Heart right ventricle (tissue), 16 donors: Measurements from ENCODE around the gene MICALL2. TPM values are rescaled to one million over a fixed set of nuclear protein-coding genes. Genes with fewer than 3 reads are reported as not detected.

Experiments used
- ATAC-seq, 8 donors: fragments of 200-7000 bp; cut with Tn5 transposase; one replicate each; pipeline ENCODE4 v1.9.1; 2020; ENCODE audit warnings: mild to moderate bottlenecking in 8 of 8, moderate library complexity in 8 of 8, moderate number of reproducible peaks in 1 of 8
- DNase-seq, 2 donors: peaks; one replicate each; pipeline ENCODE4 v3.0.0-alpha.2; 2020
- H3K27ac ChIP-seq, 10 donors: fragments of 200-600 bp; sonication (generic) in 2 of 10; one replicate each; pipeline versions ENCODE4 v1.5.0 to v1.8.0; 2020 to 2022; ENCODE audit warnings: mild to moderate bottlenecking in 3 of 10
- H3K27me3 ChIP-seq, 7 donors: fragments of 200-600 bp; one replicate each; pipeline ENCODE4 v1.8.0; 2021 to 2022; ENCODE audit warnings: mild to moderate bottlenecking in 2 of 7
- H3K36me3 ChIP-seq, 9 donors: fragments of 200-600 bp; sonication (generic) in 1 of 9; one replicate each; pipeline versions ENCODE4 v1.5.0 to v1.8.0; 2020 to 2022; ENCODE audit warnings: mild to moderate bottlenecking in 2 of 9
- H3K4me1 ChIP-seq, 9 donors: fragments of 200-600 bp; sonication (generic) in 1 of 9; one replicate each; pipeline versions ENCODE4 v1.5.0 to v1.8.0; 2020 to 2022; ENCODE audit warnings: mild to moderate bottlenecking in 4 of 9
- H3K4me3 ChIP-seq, 10 donors: fragments of 200-600 bp; sonication (generic) in 2 of 10; one replicate each; pipeline versions ENCODE4 v1.5.0 to v1.8.0; 2020 to 2022; ENCODE audit warnings: mild to moderate bottlenecking in 7 of 10, moderate library complexity in 2 of 10
- H3K9me3 ChIP-seq, 11 donors: fragments of 200-600 bp in 10 of 11; sonication (generic) in 2 of 11; one replicate each; pipeline versions ENCODE4 v1.5.0 to v1.8.0; 2013 to 2022; ENCODE audit warnings: mild to moderate bottlenecking in 2 of 11, control low read depth in 1 of 11, moderate library complexity in 1 of 11
- CTCF ChIP-seq, 9 donors: fragments of 200-600 bp; sonication (generic) in 2 of 9; IDR thresholded peaks; one replicate each; pipeline versions ENCODE4 v1.5.0 to v1.8.0; 2021 to 2022; ENCODE audit warnings: antibody characterized with exemption in 9 of 9, mild to moderate bottlenecking in 5 of 9, moderate library complexity in 1 of 9
- WGBS, 2 donors: extraction: QIAGEN DNeasy Blood & Tissue Kit; methylation state at CpG; one replicate each; pipeline ENCODE4 v1.1.7; 2013; ENCODE audit warnings: inconsistent platforms in 1 of 2; 5-methylcytosine and 5-hydroxymethylcytosine counted together
- intact Hi-C, 10 donors: fragments of 100-400 bp; cut with DNase I; formaldehyde crosslinking; loops; one replicate each; pipeline versions ENCODE4 v1.11.1 to v1.14.2; 2022
- polyA plus RNA-seq, 2 donors: library from polyadenylated mRNA; stranded (reverse); fragments of 200-250 nt; gene quantifications; one replicate each; pipeline ENCODE4 v1.2.3, GENCODE V29; 2013
- total RNA-seq, 10 donors: library from RNA; stranded (reverse); fragmentation: NEBNext Ultra II Directional in 3 of 10; extraction: Animal tissue kit (Norgen Biotek cat#: 25700) in 3 of 10; gene quantifications; one replicate each; pipeline versions ENCODE4 v1.2.1 to v1.2.4, GENCODE V29; 2021 to 2023
- donor health status: Arrhythmogenic right ventricular cardiomyopathy.
- donor health status: ischemic (EF 13 %, LVEDD 7.1; RV severe dilation, severe dysfunction).
- donor health status: healthy with polysubstance abuse.
- donor health status: DM: no; HTN: yes; CAD: no.
- donor health status: DM: no; HTN: no; CAD: no.
- donor health status: ischemic (EF 25% LVEDD 6.9; RV normal size, moderate dysfunction).
- donor health status: ischemic (EF 25% LVEDD 5.7; RV mildly dilated, moderate dysfunction).
- donor health status: healthy.
- donor health status: DM: yes; HTN: yes; CAD: no.
- donor health status: Ischemic cardiomyopathy.
- donor health status: ischemic (EF 35%, LVEDD 5.7; RV mildly dilated, moderate dysfunction).
- donor health status: nonischemic (EF 11% LVEDD 7.7; RV severe dilation, severe dysfunction).
- donor health status: DM: yes; HTN: yes; CAD: no.
- donor health status: PGD.
- donor health status: ischemic (EF 29% LVEDD 5.4; RV normal size, mild dysfunction).
- donor health status: nonischemic (EF 23%, LVEDD 6.1; RV moderate dilation, normal function).

The MICALL2 gene
- total and polyA plus RNA-seq, 12 donors: 4.6 to 38.3 (median 8.7) TPM

GRCh38 chr7:1437155-1437880, 22.0 kb downstream of the MICALL2 start:
- whole genome bisulfite sequencing, 2 donors: 91 to 94% methylated on average over 43 of the region's 43 CpGs

GRCh38 chr7:1436608-1437007, 22.7 kb downstream of the MICALL2 start:
- peaks cover 0 to 9% (median 8%) of the 10 kb centered on the region in 7 donors for H3K27me3 ChIP-seq
- ATAC-seq (no peak), DNase-seq (no peak)
- peaks cover 0 to 60% (median 0%) of the 10 kb centered on the region in 9 donors for H3K36me3 ChIP-seq
- H3K4me3 ChIP-seq: no peak overlapping the region
- WGBS, 2 donors: 92 to 95% methylated on average over 20 of the region's 20 CpGs
- no peak overlapping the region for H3K27ac ChIP-seq
- peaks cover 0 to 8% (median 0%) of the 10 kb centered on the region in 9 donors for H3K4me1 ChIP-seq
- intact Hi-C loops: loop anchor here in 5 of 10 donors (5.0 to 10.0 kb wide), 3 partner anchors 36 to 242 kb away; no protein-coding TSS in a partner anchor
- TF ChIP-seq CTCF (IDR thresholded peaks at IDR 0.05): no peak
- no peaks in the 10 kb centered on the region for H3K9me3 ChIP-seq

More at GRCh38 chr7:1437155-1437880, 22.0 kb downstream of the MICALL2 start:
- Histone ChIP-seq H3K9me3 (no peaks in the 10 kb centered on the region), H3K27me3 (peaks cover 0 to 2% (median under 1%) of the 10 kb centered on the region in 7 donors), H3K36me3 (peaks cover 0 to 66% (median 0%) of the 10 kb centered on the region in 9 donors), H3K4me1 (peaks cover 0 to 4% (median 0%) of the 10 kb centered on the region in 9 donors), H3K27ac (no peak overlapping the region), H3K4me3 (no peak overlapping the region)
- intact Hi-C loops: loop anchor here in 5 of 10 donors (5.0 to 10.0 kb wide), 3 partner anchors 35 to 243 kb away; no protein-coding TSS in a partner anchor
- ATAC-seq (no peak), DNase-seq (no peak)
- TF ChIP-seq CTCF (IDR thresholded peaks at IDR 0.05): no peak

GRCh38 chr7:1434891-1435670, 24.2 kb downstream of the MICALL2 start:
- intact Hi-C loops: loop anchor here in 7 of 10 donors (5.0 to 10.0 kb wide), 4 partner anchors 37 to 240 kb away; no protein-coding TSS in a partner anchor
- peaks cover 0 to 45% (median 0%) of the 10 kb centered on the region in 9 donors for H3K36me3 ChIP-seq
- H3K4me1 ChIP-seq: peaks cover 0 to 8% (median 0%) of the 10 kb centered on the region in 9 donors
- H3K27ac ChIP-seq: no peak overlapping the region
- no peaks in the 10 kb centered on the region for H3K9me3 ChIP-seq
- H3K4me3 ChIP-seq: no peak overlapping the region
- no peak for TF ChIP-seq CTCF (IDR thresholded peaks at IDR 0.05)
- ATAC-seq (no peak), DNase-seq (no peak)
- WGBS, 2 donors: 93% methylated on average over 20 to 22 of the region's 22 CpGs
- peaks cover 4 to 24% (median 22%) of the 10 kb centered on the region in 7 donors for H3K27me3 ChIP-seq

GRCh38 chr7:1434165-1434718, 25.0 kb downstream of the MICALL2 start:
- ATAC-seq: no peak
- Histone ChIP-seq H3K9me3 (no peaks in the 10 kb centered on the region), H3K4me1 (peaks cover 0 to 8% (median 0%) of the 10 kb centered on the region in 9 donors), H3K27me3 (peaks cover 5 to 32% (median 30%) of the 10 kb centered on the region in 7 donors), H3K36me3 (peaks cover 0 to 39% (median 0%) of the 10 kb centered on the region in 9 donors), H3K4me3 (no peak overlapping the region), H3K27ac (no peak overlapping the region)
- 93 to 94% methylated on average over 33 to 35 of the region's 35 CpGs for WGBS, 2 donors
- intact Hi-C loops: loop anchor here in 7 of 10 donors (5.0 to 10.0 kb wide), 4 partner anchors 38 to 239 kb away; no protein-coding TSS in a partner anchor
- no peak for DNase-seq
- TF ChIP-seq CTCF (IDR thresholded peaks at IDR 0.05): no peak
